GM18507 (cell line): ENCODE data around the gene AQP9.

Source experiments
- DNase-seq: peaks from one replicate; pipeline ENCODE4 v3.0.0; 2011; ENCODE audit warnings: low read depth; ENCODE audit not compliant: insufficient read length; ENCODE audit errors: extremely low spot score
- FAIRE-seq: peaks from 2 replicates; lab custom pipeline; 2011; peaks lifted over from hg19 to GRCh38; lab: Jason Lieb, UNC

The AQP9 gene

DNA sequence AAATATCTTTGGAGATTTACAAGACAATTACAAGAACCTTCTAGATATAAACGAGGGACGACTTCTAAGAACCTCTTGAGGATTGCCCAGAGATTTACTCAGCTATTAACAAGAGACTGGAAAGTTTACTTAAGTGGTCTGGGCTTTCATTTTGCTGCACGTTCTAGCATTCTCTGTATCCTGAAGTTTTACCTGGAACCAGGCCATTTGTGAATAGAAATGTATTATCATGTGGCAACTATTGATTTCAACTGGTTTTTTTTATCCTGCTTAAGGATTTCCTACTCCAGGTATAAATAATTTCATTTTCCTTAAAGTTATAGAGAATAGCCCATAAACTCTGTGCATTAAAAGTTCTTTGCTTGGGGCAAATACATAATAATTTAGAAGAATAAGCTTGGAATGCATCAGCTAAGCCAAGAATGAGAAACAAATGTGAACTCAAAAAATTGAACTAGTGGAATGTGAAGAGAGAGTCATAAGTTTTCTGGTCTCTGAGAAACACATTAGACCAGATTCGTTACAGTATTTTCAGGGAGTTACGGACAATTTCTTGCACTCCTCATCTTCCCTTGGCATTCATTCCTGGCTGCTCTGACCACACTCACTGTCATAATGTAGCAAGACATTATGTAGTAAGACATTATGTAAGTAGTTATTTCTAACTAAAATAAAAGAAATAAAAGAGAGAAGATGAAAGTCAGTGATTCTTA lies 1.3 kb downstream of the AQP9 start:
- DNase-seq, result no peak
- no peak for FAIRE-seq

DNA sequence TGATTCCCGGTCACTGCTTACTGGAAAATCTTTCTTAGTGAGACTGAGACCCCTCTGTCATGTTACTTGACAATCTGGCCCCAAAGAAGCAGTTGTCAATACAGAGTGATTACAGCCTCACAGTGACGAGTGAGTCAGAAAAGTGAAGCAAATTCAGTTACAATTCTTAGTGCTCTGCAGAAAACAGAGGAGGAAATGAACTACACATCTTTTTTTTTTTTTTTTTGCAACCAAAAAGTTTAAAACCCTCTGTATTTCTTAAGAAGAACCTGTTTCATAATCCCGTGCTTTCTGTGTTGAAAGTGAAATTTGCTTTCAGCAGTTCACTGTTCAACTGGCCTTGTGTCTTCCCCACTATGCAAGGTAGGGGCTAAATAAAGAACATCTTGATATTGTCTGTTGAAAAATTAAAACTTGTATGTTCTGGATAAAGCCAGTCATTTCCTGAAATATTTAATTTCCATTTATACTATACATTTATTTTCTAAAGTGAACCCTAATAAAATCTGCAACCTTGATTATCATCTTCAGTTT lies 1.9 kb downstream of the AQP9 start:
- DNase-seq, result no peak
- FAIRE-seq, result peak; percentile 9

DNA sequence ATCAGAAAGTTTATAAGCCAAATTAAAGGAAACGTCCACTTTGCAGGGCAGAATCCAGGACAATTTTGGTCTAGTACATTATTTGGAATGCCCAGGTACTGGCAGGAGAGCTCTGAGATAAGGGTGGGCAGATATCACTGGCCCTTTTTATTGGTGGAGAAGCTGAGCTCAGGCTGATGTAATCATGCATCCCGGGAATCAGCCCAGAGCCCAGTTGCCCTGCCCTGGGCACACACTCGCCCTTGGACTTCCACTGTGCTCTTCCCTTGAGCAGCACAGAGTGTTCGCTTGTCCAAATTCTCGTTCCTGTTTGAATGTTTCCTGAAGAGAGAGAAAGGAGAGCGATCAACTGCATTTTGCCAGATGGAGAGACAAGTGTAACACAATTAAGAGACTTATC lies 3.7 kb downstream of the AQP9 start:
- DNase-seq (no peak), FAIRE-seq (no peak)

GRCh38 chr15:58142827-58143461 lies 4.8 kb downstream of the AQP9 start:
- no peak for FAIRE-seq
- DNase-seq, result no peak

GRCh38 chr15:58145606-58146005 lies 7.4 kb downstream of the AQP9 start:
- no peak for DNase-seq
- no peak for FAIRE-seq

DNA sequence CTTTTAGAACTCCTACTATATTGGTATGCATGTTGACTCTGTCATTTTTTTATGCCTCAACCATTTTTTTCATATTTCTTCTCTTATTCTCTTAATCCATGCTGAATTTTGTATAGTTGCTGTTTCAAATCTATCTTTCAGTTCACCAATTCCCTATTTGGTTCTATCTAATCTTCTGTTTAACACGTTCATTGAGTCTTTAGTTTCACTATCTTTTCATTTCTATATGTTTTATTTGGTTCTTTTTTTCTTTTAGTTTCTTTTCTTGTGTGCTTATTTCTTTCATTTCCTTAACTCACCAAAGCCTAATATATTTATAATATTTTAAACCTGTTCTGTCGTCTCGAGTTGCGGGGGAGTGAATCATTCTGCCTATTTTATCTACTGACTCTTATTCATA lies 8.0 kb downstream of the AQP9 start:
- FAIRE-seq (no peak), DNase-seq (no peak)

- no peak for FAIRE-seq
- no peak for DNase-seq
Measured at GRCh38 chr15:58146749-58147148, 8.6 kb downstream of the AQP9 start.

- DNase-seq (no peak), FAIRE-seq (no peak)
Measured at GRCh38 chr15:58147171-58147611, 9.0 kb downstream of the AQP9 start.

GRCh38 chr15:58148120-58148519 lies 9.9 kb downstream of the AQP9 start:
- FAIRE-seq, result no peak
- no peak for DNase-seq

- no peak for DNase-seq
- no peak for FAIRE-seq
Measured at GRCh38 chr15:58148633-58149445, 10.7 kb downstream of the AQP9 start.

DNA sequence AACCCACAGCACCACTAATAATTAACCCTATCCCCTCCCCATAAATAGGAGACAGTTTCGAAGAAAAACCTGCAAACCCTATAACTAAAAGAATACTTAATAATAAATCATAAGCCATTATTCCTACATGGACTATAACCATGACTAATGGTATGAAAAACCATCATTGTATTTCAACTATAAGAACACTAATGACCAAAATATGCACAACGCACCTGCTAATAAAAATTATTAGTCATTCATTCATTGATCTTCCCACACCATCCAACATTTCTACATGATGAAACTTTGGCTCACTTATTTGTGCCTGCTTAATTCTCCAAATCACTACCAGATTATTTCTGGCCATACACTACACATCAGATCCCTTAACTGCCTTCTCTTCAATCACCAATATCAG lies 16.6 kb downstream of the AQP9 start:
- FAIRE-seq (no peak), DNase-seq (no peak)

GRCh38 chr15:58159827-58160386 lies 21.7 kb downstream of the AQP9 start:
- DNase-seq (no peak), FAIRE-seq (no peak)

DNA sequence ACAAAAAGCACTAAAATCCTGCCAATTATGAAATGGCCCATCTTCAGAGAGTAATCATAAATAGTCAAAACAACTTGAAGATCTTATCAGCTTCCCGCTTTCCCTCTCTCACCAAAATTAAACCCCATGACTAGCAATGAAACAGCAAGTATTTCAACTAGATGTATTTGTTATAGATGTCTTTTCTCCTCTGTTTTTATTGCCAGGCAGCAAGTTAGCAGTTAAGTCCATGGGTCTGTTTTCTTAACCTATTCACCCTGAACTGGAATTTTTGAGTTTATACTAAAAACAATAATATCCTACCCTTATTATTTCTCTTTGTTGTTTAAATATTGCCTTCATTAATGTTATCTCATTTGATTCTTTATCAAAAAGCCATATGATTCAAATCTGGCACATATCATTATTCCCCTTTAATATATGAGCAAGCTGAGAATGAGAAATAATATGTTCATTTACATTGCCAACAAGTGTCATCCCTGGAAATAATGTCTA lies 23.3 kb downstream of the AQP9 start:
- FAIRE-seq, result no peak
- DNase-seq, result no peak

DNA sequence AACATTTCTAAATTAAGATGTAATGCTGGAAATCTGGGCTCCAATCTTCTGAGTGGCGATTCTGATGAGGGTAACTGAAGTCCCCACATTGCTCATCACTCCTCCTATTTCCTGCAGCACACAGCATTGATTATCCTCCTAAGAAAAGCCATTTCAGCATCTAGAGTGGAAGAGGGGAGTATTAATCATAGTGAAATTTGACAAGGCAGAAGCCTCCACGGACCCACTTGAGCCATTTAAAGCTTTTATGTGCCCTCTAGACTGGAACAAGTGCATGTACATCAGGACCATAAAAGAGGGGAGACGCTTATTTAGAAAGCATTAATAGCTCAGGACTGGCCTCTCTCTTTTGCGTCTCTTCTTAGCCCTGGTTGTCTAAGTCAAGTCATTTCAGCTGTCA lies 25.8 kb downstream of the AQP9 start:
- FAIRE-seq (no peak), DNase-seq (no peak)

- DNase-seq (no peak), FAIRE-seq (no peak)
Measured at GRCh38 chr15:58164926-58165325, 26.7 kb downstream of the AQP9 start.

- DNase-seq, result no peak
- no peak for FAIRE-seq
Measured at GRCh38 chr15:58165661-58166060, 27.5 kb downstream of the AQP9 start.

DNA sequence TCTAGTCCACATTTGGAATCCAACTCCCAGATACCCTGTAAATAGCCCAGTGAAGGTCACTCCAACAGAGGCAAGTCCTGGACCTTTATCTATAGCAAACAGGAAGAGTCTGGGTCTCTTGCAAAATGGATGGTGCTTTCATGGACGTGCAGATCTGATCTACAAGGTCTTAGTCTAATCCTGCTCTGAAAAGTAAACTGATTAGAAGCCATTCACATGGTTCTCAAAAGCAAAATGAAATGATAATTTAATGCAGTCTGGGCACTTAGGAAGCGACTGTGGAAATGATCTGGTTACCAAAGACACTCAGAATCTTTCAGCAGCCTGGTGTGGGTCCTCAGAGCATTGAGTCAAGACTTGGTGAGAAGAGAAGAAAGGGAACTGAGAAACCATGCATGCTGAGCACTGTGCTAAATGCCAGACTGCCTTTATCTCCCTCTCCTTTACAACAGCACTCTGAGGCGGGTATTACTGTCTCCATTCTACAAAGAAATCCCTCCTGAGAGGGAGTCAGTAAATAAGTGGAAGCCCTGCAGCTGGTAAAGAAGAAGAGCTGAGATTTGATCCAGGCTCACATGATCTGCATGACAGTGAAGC lies 29.0 kb downstream of the AQP9 start:
- FAIRE-seq, result peak; percentile 50

GRCh38 chr15:58169934-58170333 lies 31.8 kb downstream of the AQP9 start:
- FAIRE-seq (no peak), DNase-seq (no peak)

More for the DNA sequence above, 29.0 kb downstream of the AQP9 start:
- no peak for DNase-seq

- no peak for DNase-seq
- no peak for FAIRE-seq
Measured at GRCh38 chr15:58171476-58172061, 33.4 kb downstream of the AQP9 start.
